HEK293 (cell line): ENCODE results near the gene SMNDC1.
A peak's percentile ranks its signal among the peaks of the same experiment; 100 is the strongest.

Experiments used
- BCL11A ChIP-seq: fragments of 450-650 bp; formaldehyde crosslinking; IDR thresholded peaks from 2 replicates; pipeline ENCODE4 v1.5.1; 2016; ENCODE audit warnings: low read depth, missing biosample characterization, missing genetic modification characterization
- CTCF ChIP-seq: fragments of 450-650 bp; formaldehyde crosslinking; IDR thresholded peaks from 2 replicates; pipeline ENCODE4 v1.5.1; 2016; ENCODE audit warnings: missing biosample characterization, missing genetic modification characterization
- HOXA7 ChIP-seq: sonication (generic); formaldehyde crosslinking; IDR thresholded peaks from 2 replicates; pipeline ENCODE4 v1.8.1; 2022; ENCODE audit warnings: missing genetic modification reagents, borderline replicate concordance
- KLF17 ChIP-seq: fragments of 450-650 bp; formaldehyde crosslinking; IDR thresholded peaks from 2 replicates; pipeline ENCODE4 v1.5.1; 2016; ENCODE audit warnings: missing biosample characterization, missing genetic modification characterization
- REST ChIP-seq: fragments of 450-650 bp; formaldehyde crosslinking; IDR thresholded peaks from 2 replicates; pipeline ENCODE4 v1.5.1; 2016; ENCODE audit warnings: missing biosample characterization, missing genetic modification characterization
- SP3 ChIP-seq: fragments of 450-650 bp; formaldehyde crosslinking; IDR thresholded peaks from 2 replicates; pipeline ENCODE4 v1.5.1; 2016; ENCODE audit warnings: missing biosample characterization, missing genetic modification characterization
- SP7 ChIP-seq: fragments of 450-650 bp; formaldehyde crosslinking; IDR thresholded peaks from 2 replicates; pipeline ENCODE4 v1.5.1; 2016; ENCODE audit warnings: missing biosample characterization, missing genetic modification characterization
- ZBTB17 ChIP-seq: fragments of 450-650 bp; formaldehyde crosslinking; IDR thresholded peaks from 2 replicates; pipeline ENCODE4 v1.5.1; 2016; ENCODE audit warnings: missing biosample characterization, missing genetic modification characterization
- ZBTB21 ChIP-seq: fragments of 450-650 bp; formaldehyde crosslinking; IDR thresholded peaks from 2 replicates; pipeline ENCODE4 v1.5.1; 2017; ENCODE audit warnings: missing biosample characterization, missing genetic modification characterization
- ZBTB48 ChIP-seq: fragments of 450-650 bp; formaldehyde crosslinking; IDR thresholded peaks from 2 replicates; pipeline ENCODE4 v1.5.1; 2016; ENCODE audit warnings: missing biosample characterization, missing genetic modification characterization
- ZEB2 ChIP-seq: fragments of 450-650 bp; formaldehyde crosslinking; IDR thresholded peaks from 2 replicates; pipeline ENCODE4 v1.5.1; 2016; ENCODE audit warnings: missing biosample characterization, missing genetic modification characterization
- ZNF148 ChIP-seq: fragments of 450-650 bp; formaldehyde crosslinking; IDR thresholded peaks from 2 replicates; pipeline ENCODE4 v1.5.0; 2017; ENCODE audit warnings: missing biosample characterization, missing genetic modification characterization, borderline replicate concordance
- ZNF184 ChIP-seq: fragments of 450-650 bp; IDR thresholded peaks from 2 replicates; pipeline ENCODE4 v1.5.1; 2018; ENCODE audit warnings: missing biosample characterization, mild to moderate bottlenecking, missing genetic modification characterization
- ZNF266 ChIP-seq: fragments of 450-650 bp; formaldehyde crosslinking; IDR thresholded peaks from 2 replicates; pipeline ENCODE4 v1.5.1; 2016; ENCODE audit warnings: missing biosample characterization, missing genetic modification characterization, low read depth
- ZNF341 ChIP-seq: fragments of 450-650 bp; formaldehyde crosslinking; IDR thresholded peaks from 2 replicates; pipeline ENCODE4; 2016; ENCODE audit warnings: low read depth, missing biosample characterization, missing genetic modification characterization
- ZNF362 ChIP-seq: fragments of 450-650 bp; formaldehyde crosslinking; IDR thresholded peaks from 2 replicates; pipeline ENCODE4 v1.5.1; 2016; ENCODE audit warnings: missing biosample characterization, missing genetic modification characterization
- ZNF366 ChIP-seq: fragments of 450-650 bp; formaldehyde crosslinking; conservative IDR thresholded peaks from 2 replicates; pipeline ENCODE4 v1.5.1; 2016; ENCODE audit warnings: missing biosample characterization, missing genetic modification characterization
- ZNF37A ChIP-seq: fragments of 450-650 bp; IDR thresholded peaks from 2 replicates; pipeline ENCODE4 v1.5.1; 2018; ENCODE audit warnings: missing biosample characterization, missing genetic modification characterization
- ZNF391 ChIP-seq: fragments of 450-650 bp; formaldehyde crosslinking; IDR thresholded peaks from 2 replicates; pipeline ENCODE4 v1.5.1; 2016; ENCODE audit warnings: low read depth, missing biosample characterization, missing genetic modification characterization, borderline replicate concordance
- ZNF48 ChIP-seq: fragments of 450-650 bp; formaldehyde crosslinking; IDR thresholded peaks from 2 replicates; pipeline ENCODE4 v1.5.1; 2016; ENCODE audit warnings: missing biosample characterization, missing genetic modification characterization
- ZNF518A ChIP-seq: fragments of 450-650 bp; formaldehyde crosslinking; conservative IDR thresholded peaks from 2 replicates; pipeline ENCODE4 v1.5.1; 2016; ENCODE audit warnings: low read depth, missing biosample characterization, missing genetic modification characterization
- ZNF571 ChIP-seq: fragments of 450-650 bp; formaldehyde crosslinking; IDR thresholded peaks from 2 replicates; pipeline ENCODE4 v1.5.0; 2017; ENCODE audit warnings: missing biosample characterization, missing genetic modification characterization
- ZNF600 ChIP-seq: fragments of 450-650 bp; formaldehyde crosslinking; IDR thresholded peaks from 2 replicates; pipeline ENCODE4 v1.5.1; 2016; ENCODE audit warnings: missing biosample characterization, missing genetic modification characterization
- ZNF654 ChIP-seq: fragments of 450-650 bp; formaldehyde crosslinking; IDR thresholded peaks from 2 replicates; pipeline ENCODE4 v1.5.1; 2016; ENCODE audit warnings: low read depth, missing biosample characterization, missing genetic modification characterization
- ZNF660 ChIP-seq: fragments of 450-650 bp; IDR thresholded peaks from 2 replicates; pipeline ENCODE4 v1.5.1; 2018; ENCODE audit warnings: missing biosample characterization, mild to moderate bottlenecking, missing genetic modification characterization
- ZSCAN30 ChIP-seq: fragments of 450-650 bp; IDR thresholded peaks from 2 replicates; pipeline ENCODE4 v1.5.1; 2018; ENCODE audit warnings: missing biosample characterization, mild to moderate bottlenecking, missing genetic modification characterization, moderate library complexity

Gene SMNDC1

GRCh38 chr10:110354322-110354766 lies 49.6 kb upstream of the SMNDC1 start (continued):
- peak; percentile 63 for TF ChIP-seq CTCF (tag by site-specific recombination)
- TF ChIP-seq ZNF362 (tag by site-specific recombination): no peak
- TF ChIP-seq ZNF660 (tag by site-specific recombination): 0 out of 2 replicates have a peak, but pooled peaks have one; percentile 24
- TF ChIP-seq SP7 (tag by site-specific recombination): peak; percentile 33; the same call in 1 of the 2 replicates
- TF ChIP-seq ZNF148: no peak
- TF ChIP-seq ZNF366 (tag by site-specific recombination): peak; percentile 65
- peak; percentile 84 for TF ChIP-seq ZNF654 (tag by site-specific recombination)
- no peak for TF ChIP-seq REST (tag by site-specific recombination)
- TF ChIP-seq SP3: no peak
- no peak for TF ChIP-seq ZNF518A
- TF ChIP-seq ZSCAN30: peak; percentile 75
- TF ChIP-seq ZBTB48 (tag by site-specific recombination): peak; percentile 75; the same call in 1 of the 2 replicates
- no peak for TF ChIP-seq ZNF266
- no peak for TF ChIP-seq HOXA7 (CRISPR knock-in tag)
- TF ChIP-seq ZBTB21 (tag by site-specific recombination): no peak
- peak; percentile 43; the same call in 1 of the 2 replicates for TF ChIP-seq ZNF391 (tag by site-specific recombination)
- TF ChIP-seq ZNF37A (tag by site-specific recombination): no peak
- no peak for TF ChIP-seq ZNF48 (tag by site-specific recombination)
- TF ChIP-seq ZNF184: no peak
- no peak for TF ChIP-seq BCL11A
- TF ChIP-seq KLF17 (tag by site-specific recombination): peak; percentile 53; the same call in 1 of the 2 replicates
- peak; percentile 79 for TF ChIP-seq ZNF341 (tag by site-specific recombination)
- TF ChIP-seq ZNF600 (tag by site-specific recombination): peak; percentile 85
- no peak for TF ChIP-seq ZNF571
- peak; percentile 18; the same call in 1 of the 2 replicates for TF ChIP-seq ZEB2 (tag by site-specific recombination)
- peak; percentile 82 for TF ChIP-seq ZBTB17 (tag by site-specific recombination)
